ENCODE results near the gene SDF2.

DNA sequence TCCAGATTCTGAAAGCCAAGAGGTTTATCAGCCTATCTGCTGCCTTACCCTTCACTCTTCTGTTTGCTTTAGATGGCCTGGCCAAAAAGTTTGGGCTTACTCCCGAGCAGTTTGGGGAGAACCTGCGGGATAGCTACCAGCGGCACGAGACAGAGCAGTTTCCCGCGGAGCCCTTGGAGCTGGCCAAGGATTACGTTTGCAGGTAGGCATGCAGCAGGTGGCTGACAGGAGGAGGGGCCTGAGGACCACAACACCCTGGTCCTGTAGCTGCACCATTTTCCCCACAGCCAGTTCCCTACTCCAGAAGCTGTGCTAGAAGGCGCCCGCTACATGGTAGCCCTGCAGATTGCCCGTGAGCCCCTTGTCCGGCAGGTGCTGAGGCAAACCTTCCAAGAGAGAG lies 20.9 kb upstream of the SDF2 start:
- TF ChIP-seq BACH2 (CRISPR knock-in tag; IDR thresholded peaks at IDR 0.05; ENCODE audit: borderline replicate concordance) (no peak), ZC3H10 (CRISPR knock-in tag; IDR thresholded peaks at IDR 0.05) (no peak), ARNTL (CRISPR knock-in tag; IDR thresholded peaks at IDR 0.05; ENCODE audit: borderline replicate concordance, low read depth) (no peak), GLIS3 (CRISPR knock-in tag; IDR thresholded peaks at IDR 0.05) (no peak), TCF4 (CRISPR knock-in tag; IDR thresholded peaks at IDR 0.05; ENCODE audit: borderline replicate concordance) (no peak), OSR1 (CRISPR knock-in tag; IDR thresholded peaks at IDR 0.05) (no peak)
- TF ChIP-seq, protein P1, sequence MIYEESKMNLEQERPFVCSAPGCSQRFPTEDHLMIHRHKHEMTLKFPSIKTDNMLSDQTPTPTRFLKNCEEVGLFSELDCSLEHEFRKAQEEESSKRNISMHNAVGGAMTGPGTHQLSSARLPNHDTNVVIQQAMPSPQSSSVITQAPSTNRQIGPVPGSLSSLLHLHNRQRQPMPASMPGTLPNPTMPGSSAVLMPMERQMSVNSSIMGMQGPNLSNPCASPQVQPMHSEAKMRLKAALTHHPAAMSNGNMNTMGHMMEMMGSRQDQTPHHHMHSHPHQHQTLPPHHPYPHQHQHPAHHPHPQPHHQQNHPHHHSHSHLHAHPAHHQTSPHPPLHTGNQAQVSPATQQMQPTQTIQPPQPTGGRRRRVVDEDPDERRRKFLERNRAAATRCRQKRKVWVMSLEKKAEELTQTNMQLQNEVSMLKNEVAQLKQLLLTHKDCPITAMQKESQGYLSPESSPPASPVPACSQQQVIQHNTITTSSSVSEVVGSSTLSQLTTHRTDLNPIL (CRISPR knock-in tag; IDR thresholded peaks at IDR 0.05; ENCODE audit: low read depth) = no peak
- TF ChIP-seq, protein P2, sequence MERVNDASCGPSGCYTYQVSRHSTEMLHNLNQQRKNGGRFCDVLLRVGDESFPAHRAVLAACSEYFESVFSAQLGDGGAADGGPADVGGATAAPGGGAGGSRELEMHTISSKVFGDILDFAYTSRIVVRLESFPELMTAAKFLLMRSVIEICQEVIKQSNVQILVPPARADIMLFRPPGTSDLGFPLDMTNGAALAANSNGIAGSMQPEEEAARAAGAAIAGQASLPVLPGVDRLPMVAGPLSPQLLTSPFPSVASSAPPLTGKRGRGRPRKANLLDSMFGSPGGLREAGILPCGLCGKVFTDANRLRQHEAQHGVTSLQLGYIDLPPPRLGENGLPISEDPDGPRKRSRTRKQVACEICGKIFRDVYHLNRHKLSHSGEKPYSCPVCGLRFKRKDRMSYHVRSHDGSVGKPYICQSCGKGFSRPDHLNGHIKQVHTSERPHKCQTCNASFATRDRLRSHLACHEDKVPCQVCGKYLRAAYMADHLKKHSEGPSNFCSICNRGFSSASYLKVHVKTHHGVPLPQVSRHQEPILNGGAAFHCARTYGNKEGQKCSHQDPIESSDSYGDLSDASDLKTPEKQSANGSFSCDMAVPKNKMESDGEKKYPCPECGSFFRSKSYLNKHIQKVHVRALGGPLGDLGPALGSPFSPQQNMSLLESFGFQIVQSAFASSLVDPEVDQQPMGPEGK (CRISPR knock-in tag; IDR thresholded peaks at IDR 0.05; ENCODE audit: borderline replicate concordance) = no peak
